Nephron (organoid): ENCODE measurements around the gene EXOSC7.

ENCODE experiments used
- H3K27ac Mint-ChIP-seq, 3 experiments: 2 replicates each; pipeline ENCODE4 v1.8.0; 2020; ENCODE audit warnings: mixed read lengths in 3 of 3, mild to moderate bottlenecking in 2 of 3, moderate library complexity in 1 of 3
- H3K27me3 Mint-ChIP-seq: 2 replicates; pipeline ENCODE4 v1.8.0; 2021; ENCODE audit warnings: low read depth, mild to moderate bottlenecking, moderate library complexity, mixed read lengths
- H3K36me3 Mint-ChIP-seq: 2 replicates; pipeline ENCODE4 v1.8.0; 2020; ENCODE audit warnings: low read depth, mixed read lengths
- H3K4me1 Mint-ChIP-seq: 2 replicates; pipeline ENCODE4 v1.8.0; 2020; ENCODE audit warnings: mixed read lengths
- H3K4me3 Mint-ChIP-seq, 3 experiments: 2 replicates each; pipeline ENCODE4 v1.8.0; 2020; ENCODE audit warnings: mild to moderate bottlenecking in 3 of 3, mixed read lengths in 3 of 3, moderate library complexity in 2 of 3
- H3K9me3 Mint-ChIP-seq: 2 replicates; pipeline ENCODE4 v1.8.0; 2020; ENCODE audit warnings: mixed read lengths
- CTCF ChIP-seq, 3 experiments: fragments of 200-600 bp; sonication (generic); IDR thresholded peaks; one replicate each; pipeline ENCODE4 v1.5.0; 2021; ENCODE audit warnings: antibody characterized with exemption in 3 of 3; ENCODE audit not compliant: unreplicated experiment in 3 of 3

The EXOSC7 gene

GRCh38 chr3:45059132-45059531, 83.1 kb downstream of the EXOSC7 start:
- Mint-ChIP-seq H3K27me3 (no peaks in the 10 kb centered on the region), H3K36me3 (no peaks in the 10 kb centered on the region), H3K4me1 (peaks cover 39% of the 10 kb centered on the region), H3K9me3 (no peaks in the 10 kb centered on the region), H3K4me3 (no peak overlapping the region), H3K27ac (no peak overlapping the region)
- TF ChIP-seq CTCF (IDR thresholded peaks at IDR 0.05; ENCODE audit: unreplicated experiment in 3 of 3): no peak

- Mint-ChIP-seq H3K27ac (no peak overlapping the region), H3K36me3 (no peaks in the 10 kb centered on the region), H3K4me1 (peaks cover 28% of the 10 kb centered on the region), H3K9me3 (no peaks in the 10 kb centered on the region), H3K4me3 (no peak overlapping the region), H3K27me3 (no peaks in the 10 kb centered on the region)
- TF ChIP-seq CTCF (IDR thresholded peaks at IDR 0.05; ENCODE audit: unreplicated experiment in 3 of 3): no peak
Measured at GRCh38 chr3:45060165-45060892, 84.3 kb downstream of the EXOSC7 start.
